A549 (cell line): ENCODE data around the gene TBX5. TPM values are rescaled to one million over a fixed set of nuclear protein-coding genes. Genes with fewer than 3 reads are reported as not detected.

Experiments used
- ATAC-seq, 2 experiments: fragments of 200-7000 bp in 1 of 2; fragments of >200 bp in 1 of 2; cut with Nextera tagmentation in 1 of 2; cut with Tn5 transposase in 1 of 2; 3 replicates each; pipeline versions ENCODE4 v1.8.0 to v1.9.1; 2018 to 2020; ENCODE audit warnings: mild to moderate bottlenecking in 1 of 2, moderate library complexity in 1 of 2
- CTCF ChIA-PET: fragments of 300-600 bp; sonication (Branson Sonifier 250); formaldehyde crosslinking; extraction: SDS; loops from one replicate; lab custom pipeline; 2021; ENCODE audit warnings: antibody characterized with exemption, inconsistent platforms; lab: Yijun Ruan, JAX
- POLR2A ChIA-PET: fragments of 350-600 bp; formaldehyde crosslinking; extraction: SDS; loops from one replicate; lab custom pipeline; 2021; ENCODE audit warnings: antibody characterized with exemption, inconsistent platforms; lab: Yijun Ruan, JAX
- DNase-seq, 2 experiments: peaks; one replicate each; pipeline versions ENCODE4 v3.0.0 to v3.0.0-alpha.2; 2011 to 2016; ENCODE audit warnings: low read depth in 1 of 2, low spot score in 1 of 2
- FAIRE-seq: peaks from 2 replicates; lab custom pipeline; 2011; peaks lifted over from hg19 to GRCh38; lab: Jason Lieb, UNC
- H3K27ac ChIP-seq, 2 experiments: fragments of >200 bp; sonication (Bioruptor Twin); formaldehyde crosslinking; 3 replicates each; pipeline ENCODE4 v1.5.1; 2016 to 2017
- H3K4me1 ChIP-seq: fragments of >200 bp; sonication (Bioruptor Twin); formaldehyde crosslinking; 3 replicates; pipeline ENCODE4 v1.6.1; 2016
- H3K4me2 ChIP-seq: fragments of >200 bp; sonication (Bioruptor Twin); formaldehyde crosslinking; 3 replicates; pipeline ENCODE4 v1.6.1; 2016
- H3K4me3 ChIP-seq: fragments of >200 bp; sonication (Bioruptor Twin); formaldehyde crosslinking; 3 replicates; pipeline ENCODE4 v1.5.1; 2016
- H3K9me3 ChIP-seq: fragments of >200 bp; sonication (Bioruptor Twin); formaldehyde crosslinking; 3 replicates; pipeline ENCODE4 v1.6.1; 2016
- BCL3 ChIP-seq: fragments of >200 bp; sonication (Bioruptor Twin); formaldehyde crosslinking; IDR thresholded peaks from 3 replicates; pipeline ENCODE4 v1.6.1; 2016
- CBX8 ChIP-seq: fragments of 200-600 bp; sonication (generic); IDR thresholded peaks from 2 replicates; pipeline ENCODE4 v1.6.1; 2016
- CHD2 ChIP-seq: fragments of 150-350 bp; IDR thresholded peaks from 2 replicates; pipeline ENCODE4 v1.6.1; 2014; ENCODE audit warnings: low read length; ENCODE audit not compliant: partially characterized antibody
- E2F6 ChIP-seq: IDR thresholded peaks from 2 replicates; pipeline ENCODE4 v1.6.1; 2012; ENCODE audit warnings: low read depth, borderline replicate concordance
- EP300 ChIP-seq, 2 experiments: fragments of >200 bp; sonication (Bioruptor Twin); formaldehyde crosslinking; IDR thresholded peaks; 2 replicates in 1 of 2; 3 replicates in 1 of 2; pipeline ENCODE4 v1.6.1; 2016 to 2017
- ESRRA ChIP-seq: fragments of 150-350 bp; IDR thresholded peaks from 2 replicates; pipeline ENCODE4 v1.6.1; 2014; ENCODE audit warnings: mild to moderate bottlenecking, low read length, borderline replicate concordance
- FOSB ChIP-seq: fragments of 250-450 bp; sonication (Bioruptor Pico); IDR thresholded peaks from 2 replicates; pipeline ENCODE4 v1.5.0; 2020; ENCODE audit warnings: mild to moderate bottlenecking, moderate library complexity
- FOSL2 ChIP-seq, 2 experiments: fragments of 450-650 bp in 1 of 2; fragments of >200 bp in 1 of 2; sonication (Bioruptor Twin) in 1 of 2; formaldehyde crosslinking; IDR thresholded peaks; 2 replicates each; pipeline versions ENCODE4 v1.5.0 to v1.6.1; 2016 to 2020; ENCODE audit warnings: mild to moderate bottlenecking in 1 of 2, moderate library complexity in 1 of 2
- HDAC2 ChIP-seq: fragments of 200-600 bp; sonication (generic); IDR thresholded peaks from 2 replicates; pipeline ENCODE4 v1.6.1; 2016
- HEYL ChIP-seq: fragments of 250-450 bp; sonication (Bioruptor Pico); IDR thresholded peaks from 2 replicates; pipeline ENCODE4 v1.8.0; 2021; ENCODE audit warnings: mild to moderate bottlenecking, moderate library complexity
- HOXB13 ChIP-seq: fragments of 250-450 bp; sonication (Bioruptor Pico); IDR thresholded peaks from 2 replicates; pipeline ENCODE4 v1.5.0; 2020; ENCODE audit warnings: low read depth, mild to moderate bottlenecking, moderate library complexity
- KDM5A ChIP-seq: fragments of 200-600 bp; sonication (generic); IDR thresholded peaks from 2 replicates; pipeline ENCODE4 v1.6.1; 2016; ENCODE audit warnings: antibody characterized with exemption, mild to moderate bottlenecking
- MYC ChIP-seq: IDR thresholded peaks from 2 replicates; pipeline ENCODE4 v1.6.1; 2012; ENCODE audit warnings: mild to moderate bottlenecking, inconsistent platforms, low read length, improper control_type of control experiment, borderline replicate concordance
- NPAS2 ChIP-seq: fragments of 250-450 bp; sonication (Bioruptor Pico); IDR thresholded peaks from 2 replicates; pipeline ENCODE4 v1.8.0; 2022; ENCODE audit warnings: mild to moderate bottlenecking, moderate library complexity, borderline replicate concordance
- RARB ChIP-seq: fragments of 250-450 bp; sonication (Bioruptor Pico); IDR thresholded peaks from 2 replicates; pipeline ENCODE4 v1.8.0; 2021; ENCODE audit warnings: mild to moderate bottlenecking, moderate library complexity
- RCOR1 ChIP-seq: fragments of 150-350 bp; IDR thresholded peaks from 2 replicates; pipeline ENCODE4 v1.6.1; 2014; ENCODE audit warnings: antibody characterized with exemption, low read length, low read depth
- RFX5 ChIP-seq: fragments of 450-650 bp; IDR thresholded peaks from 2 replicates; pipeline ENCODE4 v1.7.1; 2014; ENCODE audit warnings: antibody characterized with exemption, mild to moderate bottlenecking, moderate library complexity
- SMC3 ChIP-seq: fragments of >200 bp; sonication (Bioruptor Twin); formaldehyde crosslinking; IDR thresholded peaks from 3 replicates; pipeline ENCODE4 v1.6.1; 2018; ENCODE audit warnings: inconsistent platforms
- TFCP2L1 ChIP-seq: fragments of 250-450 bp; sonication (Bioruptor Pico); IDR thresholded peaks from 2 replicates; pipeline ENCODE4 v1.5.0; 2021; ENCODE audit warnings: mild to moderate bottlenecking
- TP53 ChIP-seq: fragments of 250-450 bp; sonication (Bioruptor Pico); IDR thresholded peaks from 2 replicates; pipeline ENCODE4 v1.5.0; 2021; ENCODE audit warnings: mild to moderate bottlenecking, moderate library complexity
- USF2 ChIP-seq: fragments of 450-650 bp; IDR thresholded peaks from 2 replicates; pipeline ENCODE4 v1.6.1; 2014; ENCODE audit warnings: antibody characterized with exemption
- WGBS: methylation state at CpG from one replicate; pipeline ENCODE4 v1.1.6; 2017; ENCODE audit errors: missing lambda C conversion rate; 5-methylcytosine and 5-hydroxymethylcytosine counted together
- polyA plus RNA-seq, 4 experiments: library from polyadenylated mRNA; depleted of rRNA in 3 of 4; stranded (reverse); fragments of >200 nt; fragmentation: RNase III in 1 of 4; extraction: RNeasy Plus Mini Kit Qiagen cat#74134 plus additional on column Dnase treatment in 1 of 4; gene quantifications; 2 replicates in 3 of 4; 3 replicates in 1 of 4; pipeline ENCODE4 v1.2.3, GENCODE V29; 2011 to 2017

The TBX5 gene
- polyA plus RNA-seq, 2 of the 4 experiments (the other 2 are of a cell fraction), result not detected

- no peak overlapping the region for H3K4me2 ChIP-seq
- 3% methylated on average over 2 of the region's 2 CpGs for WGBS
- no peaks in the 10 kb centered on the region for H3K9me3 ChIP-seq
- TF ChIP-seq CBX8 (no peak), ESRRA (no peak), SMC3 (no peak), CHD2 (no peak), RCOR1 (no peak), FOSB (CRISPR knock-in tag) (no peak), HDAC2 (no peak), EP300 (IDR thresholded peaks at IDR 0.05) (no peak), NPAS2 (CRISPR knock-in tag) (no peak), TP53 (no peak), E2F6 (no peak), HEYL (no peak), MYC (no peak), TFCP2L1 (CRISPR knock-in tag) (no peak), USF2 (no peak)
- ATAC-seq, result no peak
- no peak for FAIRE-seq
- ChIA-PET CTCF (interaction anchor here (1.3 kb wide), 1 partner anchor 10 kb away, joined by 3 read pairs; no protein-coding TSS in a partner anchor), POLR2A (no interaction called here)
- no peak for DNase-seq
- H3K27ac ChIP-seq, result no peak overlapping the region
- no peak overlapping the region for H3K4me3 ChIP-seq
- no peaks in the 10 kb centered on the region for H3K4me1 ChIP-seq
Measured at GRCh38 chr12:114344831-114345230, 61.1 kb downstream of the TBX5 start.

GRCh38 chr12:114344303-114344663 lies 61.7 kb downstream of the TBX5 start:
- H3K4me1 ChIP-seq, result no peaks in the 10 kb centered on the region
- no peak overlapping the region for H3K4me3 ChIP-seq
- H3K4me2 ChIP-seq, result no peak overlapping the region
- FAIRE-seq, result no peak
- no peaks in the 10 kb centered on the region for H3K9me3 ChIP-seq
- POLR2A ChIA-PET, result no interaction called here
- no peak for TF ChIP-seq HOXB13
- TF ChIP-seq KDM5A, result no peak
- TF ChIP-seq, all 56 proteins: peak for 0
- DNase-seq, result no peak
- WGBS, result 8% methylated on average over 1 of the region's 1 CpG
- CTCF ChIA-PET, result interaction anchor here (1.3 kb wide), 1 partner anchor 11 kb away, joined by 3 read pairs; no protein-coding TSS in a partner anchor
- no peak for ATAC-seq
- no peak overlapping the region for H3K27ac ChIP-seq

GRCh38 chr12:114343585-114344302 lies 62.2 kb downstream of the TBX5 start:
- ChIA-PET POLR2A (no interaction called here), CTCF (interaction anchor here (0.6 to 1.3 kb wide), 4 partner anchors 11 to 1409 kb away, joined by 3 read pairs; no protein-coding TSS in a partner anchor)
- H3K4me1 ChIP-seq, result no peaks in the 10 kb centered on the region
- H3K9me3 ChIP-seq, result no peaks in the 10 kb centered on the region
- no peak overlapping the region for H3K27ac ChIP-seq
- 10% methylated on average over 4 of the region's 4 CpGs for WGBS
- TF ChIP-seq ESRRA, result no peak
- no peak for TF ChIP-seq RARB (CRISPR knock-in tag)
- no peak for TF ChIP-seq FOSL2 (IDR thresholded peaks at IDR 0.05)
- TF ChIP-seq FOSL2 (CRISPR knock-in tag; IDR thresholded peaks at IDR 0.05), result no peak
- TF ChIP-seq RCOR1, result no peak
- TF ChIP-seq RFX5, result no peak
- no peak for TF ChIP-seq BCL3
- no peak overlapping the region for H3K4me2 ChIP-seq
- no peak for DNase-seq
- ATAC-seq, result no peak
- FAIRE-seq, result no peak
- no peak overlapping the region for H3K4me3 ChIP-seq
